ENCODE measurements around the gene SDHAF1. TPM values are rescaled to one million over a fixed set of nuclear protein-coding genes. Genes with fewer than 3 reads are reported as not detected.

The SDHAF1 gene
- total and polyA plus RNA-seq, 2 of the 8 experiments (the other 6 are each of a cell fraction or from before 2014, with no cell fraction given): 16.0 to 21.3 TPM

DNA sequence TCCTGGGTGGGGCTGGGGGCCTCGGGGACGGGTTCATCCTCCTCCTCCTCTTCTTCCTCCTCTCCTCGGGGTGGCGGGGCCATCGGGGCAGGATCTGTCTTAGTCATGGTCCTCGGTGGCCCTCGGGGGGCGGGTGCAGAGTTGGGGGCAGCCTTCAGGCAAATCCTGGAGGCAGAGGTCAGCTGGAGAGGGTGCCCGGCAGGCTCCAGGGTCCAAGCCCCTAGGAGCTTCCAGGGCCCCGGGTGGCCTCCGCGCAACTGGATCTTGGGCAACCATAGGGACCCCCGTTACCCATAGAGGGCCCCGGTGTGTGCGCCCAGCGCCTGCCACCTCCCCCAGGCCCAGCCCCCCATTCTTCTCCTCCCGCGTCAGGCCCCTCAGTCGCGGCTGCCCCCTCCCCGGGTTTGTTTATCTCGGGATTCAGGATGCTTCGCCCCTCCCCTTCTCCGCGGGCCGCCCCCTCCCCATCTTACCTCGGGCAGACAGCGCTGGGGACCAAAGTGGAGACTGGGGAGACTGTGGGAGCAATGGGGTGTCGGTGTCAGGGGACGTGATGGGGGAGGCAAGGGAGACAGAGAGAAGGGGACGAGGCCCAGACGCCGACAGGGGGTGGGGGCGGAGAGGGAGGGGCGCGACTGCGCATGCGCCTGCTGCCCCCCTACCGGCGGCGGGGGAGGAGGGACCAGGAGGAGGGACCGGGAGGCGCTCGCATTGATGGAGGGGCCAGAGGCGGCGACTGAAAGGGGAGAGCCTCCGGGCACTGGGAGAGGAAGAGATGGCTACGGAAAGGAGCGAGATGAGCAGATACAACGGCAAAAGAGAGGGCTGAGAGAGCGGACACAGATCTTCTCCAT, 37.5 kb downstream of the SDHAF1 start, which contains the start of gene CLIP3:
CLIP3 (minus strand) TSS at position 623 of the 854 bp plus-strand sequence; CDS start at position 107, 516 bp downstream.
- WGBS, 2 experiments (ENCODE audit: extremely low coverage in 1 of 2, insufficient coverage in 1 of 2, insufficient read length in 1 of 2, insufficient replicate concordance in 2 of 2, low coverage in 1 of 2, low lambda C conversion rate in 2 of 2, missing lambda C conversion rate in 1 of 2): 7% methylated on average over 9 of the region's 51 CpGs; no CpG with 5 or more reads in 1 of the 2 experiments
- Histone ChIP-seq H3K14ac (ENCODE audit: insufficient read length) (no peak within 1 kb of the TSS), H4K8ac (ENCODE audit: extremely low read depth, insufficient read depth, low read length) (peak within 1 kb of the TSS; percentile 73), H2BK120ac (replicated peaks; ENCODE audit: low read depth, low read length) (no peak within 1 kb of the TSS), H3K56ac (replicated peaks; ENCODE audit: insufficient read length, low read depth, low read length) (no peak within 1 kb of the TSS), H4K20me1 (replicated peaks in 1 of 2; ENCODE audit: control insufficient read depth in 1 of 2, insufficient read depth in 2 of 2, low read length in 2 of 2) (peaks cover 0 to 6% of the 10 kb centered on the region in 2 experiments), H4K91ac (replicated peaks; ENCODE audit: insufficient read length, low read length) (peak within 1 kb of the TSS; percentile 22), H4K5ac (ENCODE audit: insufficient read length, low read depth, low read length) (peak within 1 kb of the TSS; percentile 73), H3K4ac (replicated peaks; ENCODE audit: insufficient read length, low read depth, low read length) (peak within 1 kb of the TSS; percentile 48), H2AK5ac (ENCODE audit: low read depth, low read length) (no peak within 1 kb of the TSS), H3K9me3 (ENCODE audit: insufficient read depth in 2 of 2, low read depth in 1 of 2, low read length in 1 of 2) (no peaks in the 10 kb centered on the region), H3K79me2 (ENCODE audit: control insufficient read depth in 1 of 2, insufficient read depth in 2 of 2, low read length in 2 of 2) (no peaks in the 10 kb centered on the region), H3K4me1 (replicated peaks in 1 of 4; ENCODE audit: control insufficient read depth in 3 of 4, insufficient read depth in 4 of 4, low read length in 3 of 4) (peaks cover 0 to 11% (median 4%) of the 10 kb centered on the region in 4 experiments; a peak in 6 of 7 replicates), H3K4me2 (ENCODE audit: insufficient read depth in 1 of 2, low read depth in 2 of 2, low read length in 2 of 2) (peak within 1 kb of the TSS; percentile 83 to 87), H2BK12ac (ENCODE audit: low read depth, low read length) (no peak within 1 kb of the TSS), H2AFZ (ENCODE audit: low read length) (peak within 1 kb of the TSS; percentile 54; the same call in 1 of the 2 replicates), H3K27ac (ENCODE audit: low read depth, low read length) (no peak within 1 kb of the TSS), H2BK5ac (ENCODE audit: low read depth, low read length) (no peak within 1 kb of the TSS), H3K4me3 (ENCODE audit: extremely low read depth in 1 of 4, insufficient read depth in 2 of 4, low read depth in 3 of 4, low read length in 4 of 4) (peak within 1 kb of the TSS; percentile 58 to 97 (median 80)), H3K79me1 (ENCODE audit: low read depth, low read length) (no peaks in the 10 kb centered on the region), H2BK20ac (ENCODE audit: low read length) (no peak within 1 kb of the TSS), H3K23me2 (ENCODE audit: low read depth, low read length) (peaks cover 8% of the 10 kb centered on the region; the same call in 1 of the 2 replicates), H3K36me3 (ENCODE audit: control insufficient read depth in 2 of 4, insufficient read depth in 4 of 4, low read length in 3 of 4) (no peaks in the 10 kb centered on the region), H3K18ac (ENCODE audit: extremely low read depth, low read length) (peak within 1 kb of the TSS; percentile 60), H3K23ac (ENCODE audit: insufficient read length) (no peak within 1 kb of the TSS), H3K9ac (replicated peaks in 1 of 4; ENCODE audit: extremely low read depth in 1 of 4, low read depth in 3 of 4, low read length in 3 of 4) (peak within 1 kb of the TSS in 3 of 4 experiments; percentile 22 to 70 (median 25); a peak in 3 of 7 replicates), H2BK15ac (ENCODE audit: low read length) (no peak within 1 kb of the TSS), H3K27me3 (replicated peaks in 1 of 4; ENCODE audit: control insufficient read depth in 3 of 4, extremely low read depth in 1 of 4, insufficient read depth in 3 of 4, low read length in 3 of 4) (peaks cover 0 to 4% (median 0%) of the 10 kb centered on the region in 4 experiments; a peak in 4 of 7 replicates)
- CTCF ChIA-PET (ENCODE audit: partially characterized antibody): interaction anchor here (1.3 to 1.4 kb wide), 2 partner anchors 20 to 27 kb away, joined by 3 to 5 read pairs; no protein-coding TSS in a partner anchor
- POLR2A ChIA-PET (ENCODE audit: partially characterized antibody): interaction anchor here (0.6 to 1.8 kb wide), 3 partner anchors 21 to 131 kb away, joined by 3 to 7 read pairs (median 5); partner anchors contain the start of genes SYNE4 and THAP8
- FAIRE-seq (no peak), DNase-seq (ENCODE audit: low read depth in 1 of 2, low spot score in 2 of 2) (peak in 1 of 2 experiments; percentile 90)
- TF ChIP-seq TAF1 (IDR thresholded peaks at IDR 0.05; ENCODE audit: low read depth, low read length): no peak
- no peak for TF ChIP-seq CEBPB (IDR thresholded peaks at IDR 0.05; ENCODE audit: low read depth, low read length)
- TF ChIP-seq BRCA1 (IDR thresholded peaks at IDR 0.05; ENCODE audit: low read depth, low read length): no peak
- no peak for TF ChIP-seq RAD21 (IDR thresholded peaks at IDR 0.05 in 1 of 2, conservative IDR thresholded peaks at IDR 0.05 in 1 of 2; ENCODE audit: low read depth in 2 of 2, low read length in 2 of 2)
- TF ChIP-seq HDAC6 (IDR thresholded peaks at IDR 0.05; ENCODE audit: low read depth, low read length): no peak
- TF ChIP-seq GABPA (IDR thresholded peaks at IDR 0.05; ENCODE audit: borderline replicate concordance, insufficient read depth, low read length): no peak
- TF ChIP-seq, protein P1, sequence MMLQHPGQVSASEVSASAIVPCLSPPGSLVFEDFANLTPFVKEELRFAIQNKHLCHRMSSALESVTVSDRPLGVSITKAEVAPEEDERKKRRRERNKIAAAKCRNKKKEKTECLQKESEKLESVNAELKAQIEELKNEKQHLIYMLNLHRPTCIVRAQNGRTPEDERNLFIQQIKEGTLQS (IDR thresholded peaks at IDR 0.05; ENCODE audit: insufficient read depth, low read depth, low read length): no peak
- TF ChIP-seq PHF8 (conservative IDR thresholded peaks at IDR 0.05; ENCODE audit: low read depth, low read length): peak; percentile 51; the same call in 1 of the 2 replicates
- no peak for TF ChIP-seq YY1 (IDR thresholded peaks at IDR 0.05; ENCODE audit: low read depth, low read length)
- no peak for TF ChIP-seq TAF7 (optimal IDR thresholded peaks at IDR 0.05; ENCODE audit: borderline replicate concordance, low read depth, low read length)

All from H1 (cell line).